Measurements from ENCODE around the gene FBXO46. TPM values are rescaled to one million over a fixed set of nuclear protein-coding genes. Genes with fewer than 3 reads are reported as not detected.

FBXO46 gene
- total and polyA plus RNA-seq, 10 of the 15 experiments (the other 5 are each of a cell fraction or from before 2014, with no cell fraction given), result 2.5 to 61.5 (median 13.7) TPM

GRCh38 chr19:45691516-45692186 is 39.0 kb downstream of the FBXO46 start, which contains the start of gene SNRPD2 (continued):
- TF ChIP-seq, protein P1, sequence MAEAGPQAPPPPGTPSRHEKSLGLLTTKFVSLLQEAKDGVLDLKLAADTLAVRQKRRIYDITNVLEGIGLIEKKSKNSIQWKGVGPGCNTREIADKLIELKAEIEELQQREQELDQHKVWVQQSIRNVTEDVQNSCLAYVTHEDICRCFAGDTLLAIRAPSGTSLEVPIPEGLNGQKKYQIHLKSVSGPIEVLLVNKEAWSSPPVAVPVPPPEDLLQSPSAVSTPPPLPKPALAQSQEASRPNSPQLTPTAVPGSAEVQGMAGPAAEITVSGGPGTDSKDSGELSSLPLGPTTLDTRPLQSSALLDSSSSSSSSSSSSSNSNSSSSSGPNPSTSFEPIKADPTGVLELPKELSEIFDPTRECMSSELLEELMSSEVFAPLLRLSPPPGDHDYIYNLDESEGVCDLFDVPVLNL (IDR thresholded peaks at IDR 0.05; ENCODE audit: low read depth, low read length), result no peak
- TF ChIP-seq ATF7 (IDR thresholded peaks at IDR 0.05; ENCODE audit: low read depth), result no peak
- no peak for TF ChIP-seq PBX3 (IDR thresholded peaks at IDR 0.05; ENCODE audit: insufficient replicate concordance, low read depth, low read length)
- TF ChIP-seq BRCA1 (IDR thresholded peaks at IDR 0.05; ENCODE audit: low read depth, low read length), result no peak
- no peak for TF ChIP-seq FOS (IDR thresholded peaks at IDR 0.05; ENCODE audit: borderline replicate concordance, extremely low read depth, insufficient read length)
- TF ChIP-seq TCF7 (IDR thresholded peaks at IDR 0.05; ENCODE audit: borderline replicate concordance), result no peak
- no peak for TF ChIP-seq ZNF24 (IDR thresholded peaks at IDR 0.05)
- TF ChIP-seq EZH2 (IDR thresholded peaks at IDR 0.05; ENCODE audit: borderline replicate concordance, control insufficient read depth, low read depth, low read length), result no peak
- TF ChIP-seq EP300 (IDR thresholded peaks at IDR 0.05; ENCODE audit: borderline replicate concordance in 1 of 2, control insufficient read depth in 1 of 2, low read depth in 2 of 2, low read length in 2 of 2), result peak; percentile 5 to 16; a peak in 1 of 4 replicates
- TF ChIP-seq, protein P2, sequence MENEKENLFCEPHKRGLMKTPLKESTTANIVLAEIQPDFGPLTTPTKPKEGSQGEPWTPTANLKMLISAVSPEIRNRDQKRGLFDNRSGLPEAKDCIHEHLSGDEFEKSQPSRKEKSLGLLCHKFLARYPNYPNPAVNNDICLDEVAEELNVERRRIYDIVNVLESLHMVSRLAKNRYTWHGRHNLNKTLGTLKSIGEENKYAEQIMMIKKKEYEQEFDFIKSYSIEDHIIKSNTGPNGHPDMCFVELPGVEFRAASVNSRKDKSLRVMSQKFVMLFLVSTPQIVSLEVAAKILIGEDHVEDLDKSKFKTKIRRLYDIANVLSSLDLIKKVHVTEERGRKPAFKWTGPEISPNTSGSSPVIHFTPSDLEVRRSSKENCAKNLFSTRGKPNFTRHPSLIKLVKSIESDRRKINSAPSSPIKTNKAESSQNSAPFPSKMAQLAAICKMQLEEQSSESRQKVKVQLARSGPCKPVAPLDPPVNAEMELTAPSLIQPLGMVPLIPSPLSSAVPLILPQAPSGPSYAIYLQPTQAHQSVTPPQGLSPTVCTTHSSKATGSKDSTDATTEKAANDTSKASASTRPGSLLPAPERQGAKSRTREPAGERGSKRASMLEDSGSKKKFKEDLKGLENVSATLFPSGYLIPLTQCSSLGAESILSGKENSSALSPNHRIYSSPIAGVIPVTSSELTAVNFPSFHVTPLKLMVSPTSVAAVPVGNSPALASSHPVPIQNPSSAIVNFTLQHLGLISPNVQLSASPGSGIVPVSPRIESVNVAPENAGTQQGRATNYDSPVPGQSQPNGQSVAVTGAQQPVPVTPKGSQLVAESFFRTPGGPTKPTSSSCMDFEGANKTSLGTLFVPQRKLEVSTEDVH (IDR thresholded peaks at IDR 0.05; ENCODE audit: low read depth, partially characterized antibody), result peak; percentile 77
- TF ChIP-seq ZZZ3 (IDR thresholded peaks at IDR 0.05; ENCODE audit: control insufficient read depth, insufficient read length, low read depth), result no peak
- no peak for TF ChIP-seq NFIC (IDR thresholded peaks at IDR 0.05; ENCODE audit: low read depth, low read length)
- no peak for TF ChIP-seq CBX3 (IDR thresholded peaks at IDR 0.05; ENCODE audit: borderline replicate concordance, low read depth)
- TF ChIP-seq POLR2AphosphoS2 (IDR thresholded peaks at IDR 0.05; ENCODE audit: low read depth, low read length), result peak; percentile 86
- TF ChIP-seq ZNF207 (IDR thresholded peaks at IDR 0.05; ENCODE audit: borderline replicate concordance), result no peak
- TF ChIP-seq ZBTB11 (CRISPR knock-in tag; IDR thresholded peaks at IDR 0.05), result no peak
- TF ChIP-seq LARP7 (IDR thresholded peaks at IDR 0.05), result peak; percentile 50
- no peak for TF ChIP-seq CEBPB (IDR thresholded peaks at IDR 0.05; ENCODE audit: borderline replicate concordance in 1 of 2, low read depth in 2 of 2, low read length in 2 of 2)
- TF ChIP-seq RAD51 (IDR thresholded peaks at IDR 0.05), result no peak
- no peak for TF ChIP-seq ZNF622 (IDR thresholded peaks at IDR 0.05)
- no peak for TF ChIP-seq JUNB (IDR thresholded peaks at IDR 0.05)
- TF ChIP-seq ZNF384 (IDR thresholded peaks at IDR 0.05; ENCODE audit: borderline replicate concordance, low read depth, low read length), result no peak
